Measurements from ENCODE around the gene IDUA.
"Not testable (repeated sequence)": the region's sequence is repeated elsewhere in the genome, so short reads cannot be mapped to it uniquely, and the experiment has no call there.

IDUA gene

GRCh38 chr4:988726-989721 lies 2.2 kb downstream of the IDUA start:
- DNase-seq: peak; percentile 35

DNA sequence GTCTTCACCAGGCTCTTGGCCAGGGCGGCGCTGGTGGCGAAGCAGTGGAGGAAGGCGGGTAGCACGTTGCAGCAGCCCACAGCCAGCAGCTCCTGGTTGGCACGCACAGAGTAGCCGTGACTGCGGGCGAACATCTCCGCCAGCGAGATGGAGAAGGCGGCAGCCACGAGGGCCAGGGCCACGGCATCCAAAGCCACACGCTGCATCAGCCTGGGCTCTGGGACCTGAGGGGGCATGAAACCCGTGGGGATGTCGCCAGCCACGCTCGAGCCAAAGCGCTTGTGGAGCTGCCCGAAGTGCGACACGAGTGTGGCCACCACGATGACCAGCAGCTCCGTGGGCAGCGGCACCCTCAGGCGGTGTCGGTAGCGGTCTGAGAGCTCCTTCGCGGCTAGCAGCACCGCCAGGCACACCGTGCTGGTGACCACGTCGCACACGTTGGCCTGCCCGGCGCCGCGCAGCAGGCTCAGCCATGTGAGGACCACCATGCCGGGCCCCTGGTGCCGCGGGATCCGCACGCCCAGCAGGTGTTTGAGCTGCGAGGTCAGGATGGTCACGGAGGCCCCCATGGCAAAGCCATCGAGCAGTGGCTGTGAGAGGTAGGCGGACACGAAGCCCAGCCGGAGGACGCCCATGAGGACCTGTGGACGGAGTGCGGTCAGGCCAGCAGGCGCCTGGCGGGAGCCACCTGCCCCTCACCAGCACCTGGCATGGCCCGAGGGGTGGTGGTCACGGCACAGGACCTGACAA lies 3.1 kb downstream of the IDUA start:
- no peak for DNase-seq

- DNase-seq: no peak
Measured at GRCh38 chr4:990746-991367, 4.0 kb downstream of the IDUA start.

DNA sequence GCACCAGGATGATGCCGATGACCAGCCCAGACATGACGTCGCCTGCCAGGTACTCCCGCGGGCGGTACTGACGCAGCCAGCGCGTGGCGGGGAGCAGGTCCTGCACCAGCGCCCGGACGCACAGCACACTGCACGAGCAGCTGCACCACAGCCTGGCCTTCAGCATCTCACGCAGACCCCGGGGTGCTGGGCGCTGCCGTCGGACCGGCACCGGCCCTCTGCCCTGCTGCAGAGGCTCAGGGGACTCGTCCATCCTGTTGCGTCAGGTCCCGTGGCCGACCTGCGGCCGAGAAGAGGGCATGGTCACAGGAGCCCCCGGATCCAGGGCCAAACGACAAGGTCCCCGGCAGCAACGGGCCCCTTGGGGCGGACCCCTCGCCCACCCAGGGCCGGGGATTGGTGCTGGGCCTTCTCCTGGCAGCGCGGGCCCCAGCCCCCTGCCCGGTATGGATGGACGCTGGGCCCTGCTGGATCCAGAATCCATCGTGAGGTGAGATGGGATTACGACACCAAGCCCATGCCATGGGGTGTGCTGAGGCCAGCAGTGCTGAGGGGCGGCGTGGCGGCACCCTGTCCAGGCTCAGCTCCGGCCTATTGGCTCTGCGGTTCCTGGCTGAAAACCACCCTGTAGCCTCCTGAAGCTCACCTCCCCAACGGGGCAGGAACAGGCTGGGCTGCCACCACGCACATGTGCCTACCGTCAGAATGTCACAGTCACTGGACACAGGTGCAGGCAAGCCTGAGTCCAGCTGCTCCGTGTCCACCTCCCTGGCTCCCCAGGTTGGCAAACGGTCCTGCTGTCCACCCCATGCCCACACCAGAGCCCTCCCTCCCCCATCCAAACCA lies 4.8 kb downstream of the IDUA start:
- DNase-seq: no peak

- DNase-seq: no peak
Measured at GRCh38 chr4:992297-993110, 5.7 kb downstream of the IDUA start.

DNA sequence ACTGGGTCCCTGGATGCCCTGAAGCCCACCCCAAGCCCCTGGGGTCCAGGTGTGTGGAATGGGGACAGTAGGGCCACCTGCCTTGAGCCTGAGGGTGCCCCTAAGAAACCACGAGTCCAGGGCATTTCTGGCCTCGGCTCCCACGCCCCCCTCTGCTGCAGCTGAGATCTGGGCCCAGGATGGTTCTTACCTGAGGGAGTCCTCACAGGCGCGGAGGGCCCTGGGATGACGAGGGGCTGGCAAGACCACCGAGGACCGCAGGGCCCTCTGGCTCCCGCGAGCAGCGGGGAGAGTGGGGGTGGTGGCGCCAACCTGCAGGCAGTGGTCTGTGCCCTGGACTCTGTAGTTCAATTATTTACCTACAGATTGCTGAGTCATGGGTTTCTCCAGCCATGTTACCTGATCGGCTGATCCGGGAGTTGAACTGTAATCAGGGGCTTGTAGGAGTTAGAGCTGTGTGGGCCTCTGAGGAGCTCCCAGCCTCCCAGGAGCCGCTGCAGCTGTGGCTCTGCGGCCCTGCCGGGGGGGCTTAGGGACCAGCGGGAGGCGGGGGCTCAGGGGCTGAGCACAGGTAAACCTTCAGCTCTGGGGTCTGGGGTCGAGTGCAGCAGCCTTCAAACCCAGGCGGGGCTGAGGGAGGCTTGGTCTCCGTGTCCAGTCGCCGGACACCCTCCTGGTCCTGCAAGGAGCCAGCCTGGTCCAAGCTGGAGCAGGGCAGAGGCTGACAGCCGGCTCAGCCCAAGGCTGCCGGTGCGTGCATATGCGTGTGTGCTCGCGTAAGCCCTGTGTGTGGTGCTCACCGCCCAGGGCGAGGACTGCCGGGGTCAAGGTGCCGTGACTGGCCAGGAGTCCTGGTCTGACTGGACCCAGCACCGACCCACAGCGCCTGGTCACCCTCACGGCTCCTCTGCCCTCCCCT lies 6.5 kb downstream of the IDUA start, which contains the start of gene SLC26A1:
TSS of gene SLC26A1 (minus strand) at position 294 of the 919 bp plus-strand sequence. CDS start 1,701 bp downstream, outside the sequence.
- no peak for DNase-seq

GRCh38 chr4:995311-996026 lies 8.6 kb downstream of the IDUA start:
- DNase-seq: no peak

DNA sequence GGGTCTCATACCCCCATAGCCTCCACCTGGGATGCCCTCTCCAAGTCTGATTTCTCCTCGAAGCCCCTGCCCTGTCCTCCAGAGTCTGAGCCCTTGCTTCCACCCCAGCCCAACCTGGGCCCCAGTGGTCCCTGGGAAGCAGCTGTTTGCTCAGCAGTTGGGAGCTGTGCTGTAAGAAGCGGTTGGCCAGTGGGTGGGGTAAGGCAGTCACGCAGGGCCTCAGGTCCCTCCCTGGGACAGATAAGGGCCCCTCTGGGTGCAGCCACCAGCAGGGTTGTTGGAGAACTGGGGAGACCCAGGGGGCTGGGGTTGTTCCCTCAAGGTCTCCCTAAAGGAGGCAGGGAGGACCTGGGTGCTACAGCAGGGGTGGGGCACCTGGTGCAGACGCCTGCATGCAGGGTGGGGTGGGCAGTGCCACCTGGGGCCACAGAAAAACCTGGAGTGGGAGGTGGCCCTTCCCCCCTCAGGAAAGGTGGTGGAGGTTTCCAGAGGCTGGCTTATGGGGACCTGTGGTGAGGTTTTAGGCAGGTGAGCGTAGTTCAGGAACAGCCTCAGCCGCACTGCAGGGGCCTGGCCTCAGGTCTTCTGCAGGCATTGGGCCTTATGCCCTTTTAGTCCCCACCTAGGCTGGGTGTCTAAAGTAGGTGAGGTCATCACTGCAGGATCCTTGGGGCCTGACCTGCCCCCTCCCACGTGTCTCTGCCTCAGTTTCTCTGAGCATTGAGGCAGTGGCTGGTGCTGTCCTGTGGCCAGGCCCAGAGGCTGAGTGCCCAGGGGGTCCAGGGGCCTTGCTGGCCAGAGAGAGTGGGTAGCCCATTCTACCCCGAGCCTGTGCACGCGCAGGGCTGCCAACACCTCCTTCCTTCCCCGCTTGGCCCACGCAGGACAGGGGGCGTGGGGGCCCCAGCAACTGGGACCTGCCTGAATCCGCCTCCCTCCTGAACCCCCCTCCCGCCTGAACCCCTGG lies 9.5 kb downstream of the IDUA start:
- DNase-seq: no peak

DNA sequence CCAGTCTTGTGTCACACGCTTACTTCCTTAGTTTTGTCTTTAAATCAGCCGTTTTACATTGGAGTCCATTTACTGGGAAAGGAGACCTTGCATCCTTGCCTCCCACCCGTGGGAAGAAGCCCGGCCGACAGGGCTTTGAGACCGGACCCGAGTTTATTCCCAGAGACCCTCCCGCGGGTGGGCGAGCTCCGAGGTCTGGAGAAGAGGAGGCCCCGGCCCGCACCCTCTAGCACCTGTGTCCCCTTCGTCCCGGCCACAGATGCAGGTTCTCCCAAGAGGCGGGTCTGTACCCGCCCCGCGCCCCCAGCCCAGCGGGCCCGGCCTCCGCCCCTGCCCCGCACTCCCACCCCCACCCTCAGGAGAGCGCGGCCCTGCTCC lies 10.1 kb downstream of the IDUA start:
- no peak for DNase-seq

DNA sequence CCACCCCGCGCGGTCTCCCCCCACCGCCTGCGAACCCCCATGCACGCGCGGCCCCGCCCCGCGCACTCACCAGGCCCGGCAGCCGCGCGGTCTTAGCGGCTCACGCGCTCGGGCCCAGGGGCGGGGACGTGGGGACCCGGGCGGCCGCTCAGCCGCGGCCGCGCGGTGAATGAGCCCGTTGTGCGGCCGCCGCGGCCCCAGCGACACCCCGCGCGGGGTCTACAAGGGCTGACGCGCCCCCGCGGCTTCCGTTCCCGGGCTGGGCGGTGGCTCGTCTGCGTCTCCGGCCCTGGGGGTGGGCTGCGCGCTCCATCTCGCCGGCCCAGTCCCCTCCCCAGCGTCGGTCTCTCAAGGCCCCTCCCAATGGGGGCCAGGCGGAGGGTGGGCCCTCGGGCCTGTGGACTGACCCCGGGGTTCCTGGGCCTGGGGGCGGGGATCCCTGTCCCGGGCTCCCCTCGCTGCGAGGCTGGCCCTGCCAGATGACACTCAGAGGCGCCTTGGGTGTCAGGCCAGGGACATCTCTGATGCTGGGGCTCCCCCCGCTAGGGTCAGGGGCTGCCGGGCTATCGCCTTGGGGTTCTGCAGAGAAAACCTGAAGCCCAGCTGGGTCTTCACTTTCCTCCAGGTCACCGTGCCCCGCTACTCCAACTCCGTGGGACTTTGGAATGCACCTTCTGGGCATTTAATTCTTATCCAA lies 10.7 kb downstream of the IDUA start:
- no peak for DNase-seq

DNA sequence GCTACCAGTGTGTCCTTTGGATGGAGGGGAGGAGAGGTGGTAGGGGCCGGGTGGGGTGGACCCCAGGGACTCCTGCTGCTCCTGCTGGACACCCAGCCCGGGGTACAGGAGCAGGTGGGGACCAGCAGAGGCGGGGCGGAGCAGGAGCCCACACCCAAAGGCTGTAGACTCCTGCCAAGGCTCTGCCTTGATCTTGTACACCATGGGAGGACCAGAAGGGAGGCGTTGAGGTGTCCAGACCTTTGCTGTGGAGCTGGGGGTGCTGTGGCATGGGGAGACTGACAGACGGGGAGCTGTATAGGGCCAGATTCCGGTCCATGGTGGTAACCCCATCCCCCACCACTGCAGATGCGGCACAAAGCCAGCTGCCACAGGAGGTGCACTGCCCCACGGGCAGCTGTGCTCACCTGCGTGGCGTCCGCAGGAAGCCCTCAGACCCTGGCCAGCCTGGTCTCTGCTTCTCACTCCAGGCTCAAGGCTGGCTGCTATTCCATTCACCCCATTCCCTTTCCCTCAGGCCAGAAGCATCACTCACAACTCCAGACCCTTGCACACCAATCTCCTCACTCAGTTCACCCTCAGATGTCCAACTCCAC lies 11.3 kb downstream of the IDUA start:
- no peak for DNase-seq

DNA sequence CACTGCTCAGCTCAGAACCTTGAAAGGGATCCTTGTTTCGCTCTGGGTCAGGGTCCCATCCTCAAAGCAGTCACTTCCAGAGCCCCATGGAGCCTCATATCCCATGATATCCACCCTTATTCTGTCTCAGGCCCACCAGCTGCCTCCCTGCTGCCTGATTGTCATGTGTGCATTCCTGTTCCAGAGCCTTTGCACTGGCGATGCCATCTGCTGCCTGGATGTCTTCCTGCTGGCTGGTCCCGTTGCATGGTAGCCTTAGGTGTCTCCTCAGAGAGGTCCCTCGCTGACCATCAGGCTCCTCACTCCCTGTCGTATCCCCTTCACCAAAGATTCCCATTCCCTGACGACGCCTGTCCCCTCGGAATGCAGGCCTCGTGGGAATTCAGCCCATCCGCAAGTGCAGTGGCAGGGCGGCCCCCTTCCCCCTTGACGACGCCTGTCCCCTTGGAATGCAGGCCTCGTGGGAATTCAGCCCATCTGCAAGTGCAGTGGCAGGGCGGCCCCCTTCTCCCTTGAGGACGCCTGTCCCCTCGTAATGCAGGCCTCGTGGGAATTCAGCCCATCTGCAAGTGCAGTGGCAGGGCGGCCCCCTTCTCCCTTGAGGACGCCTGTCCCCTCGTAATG lies 12.5 kb downstream of the IDUA start:
- DNase-seq: not testable (repeated sequence)

DNA sequence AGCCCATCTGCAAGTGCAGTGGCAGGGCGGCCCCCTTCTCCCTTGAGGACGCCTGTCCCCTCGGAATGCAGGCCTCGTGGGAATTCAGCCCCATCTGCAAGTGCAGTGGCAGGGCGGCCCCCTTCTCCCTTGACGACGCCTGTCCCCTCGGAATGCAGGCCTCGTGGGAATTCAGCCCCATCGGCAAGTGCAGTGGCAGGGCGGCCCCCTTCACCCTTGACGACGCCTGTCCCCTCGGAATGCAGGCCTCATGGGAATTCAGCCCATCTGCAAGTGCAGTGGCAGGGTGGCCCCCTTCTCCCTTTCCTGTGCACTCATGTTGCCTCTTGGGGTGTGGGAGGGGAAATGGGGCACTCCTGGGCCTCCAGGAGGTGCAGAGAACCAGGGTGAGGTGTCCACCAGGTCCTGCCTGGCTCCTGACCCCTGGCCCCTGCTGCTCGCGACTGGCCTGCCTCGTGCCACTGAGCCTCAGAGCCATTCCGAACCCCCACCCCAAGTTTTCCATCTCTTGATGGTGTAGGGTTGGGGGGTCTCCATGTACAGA lies 13.1 kb downstream of the IDUA start:
- no peak for DNase-seq

GRCh38 chr4:1000686-1001260 lies 13.9 kb downstream of the IDUA start:
- no peak for DNase-seq

GRCh38 chr4:1001561-1002130 lies 14.8 kb downstream of the IDUA start:
- DNase-seq: no peak

- no peak for DNase-seq
Measured at GRCh38 chr4:1002131-1002630, 15.3 kb downstream of the IDUA start.

Data from NCI-H2171 (cell line).